ENCODE results near the gene RINL.

The RINL gene

DNA sequence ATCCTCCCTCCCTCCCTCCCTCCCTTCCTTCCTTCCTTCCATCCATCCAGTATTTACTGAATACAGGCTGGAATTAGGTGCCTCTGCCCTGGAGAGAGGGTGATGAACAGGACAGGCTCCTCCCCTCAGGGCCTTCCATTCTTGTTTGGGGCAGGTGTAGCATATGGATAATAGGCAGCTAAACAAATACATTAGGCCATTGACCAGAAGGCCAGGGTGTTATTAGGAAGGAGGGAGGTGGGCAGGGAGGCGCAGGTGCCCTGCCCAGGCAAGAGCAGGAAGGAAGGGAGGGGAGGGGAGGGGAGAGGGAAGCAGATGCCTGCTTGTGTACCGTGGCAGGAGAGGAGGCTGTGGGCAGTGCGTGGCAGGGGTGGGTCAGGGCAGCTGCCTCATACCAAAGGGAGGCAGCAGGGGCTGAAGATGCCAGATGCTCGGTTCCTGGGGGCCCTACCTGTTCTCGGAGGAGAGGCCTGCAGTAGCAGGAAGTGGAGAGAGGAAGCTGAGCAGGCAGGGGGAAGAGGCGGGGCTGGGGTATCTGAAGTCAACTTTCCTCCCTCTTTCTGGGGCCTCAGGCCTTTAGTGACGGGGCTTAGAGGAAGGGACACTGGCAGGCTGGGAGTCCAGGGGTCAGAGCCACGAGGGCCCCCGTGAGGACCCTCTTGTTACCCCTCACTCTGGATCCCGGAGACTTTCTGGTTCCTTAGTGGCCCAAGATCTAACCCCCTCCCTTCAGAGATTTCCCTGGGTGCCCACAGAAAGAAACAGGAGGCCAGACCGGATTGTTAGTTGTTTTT is at the start of gene RINL:
Gene RINL (minus strand): TSS at position 495 of the 794 bp plus-strand sequence. CDS start 1,533 bp downstream, outside the sequence.
- Histone ChIP-seq H2AFZ (ENCODE audit: low read depth) (peak within 1 kb of the TSS; percentile 72), H3K4me3 (IDR thresholded peaks at IDR 0.05; ENCODE audit: insufficient read depth, low read depth, low read length) (no peak within 1 kb of the TSS)

GRCh38 chr19:38924388-38924787 is 46.3 kb upstream of the RINL start:
- H4K20me1 ChIP-seq (ENCODE audit: insufficient read depth), result no peaks in the 10 kb centered on the region
- peaks cover 6% of the 10 kb centered on the region for H3K4me1 ChIP-seq (ENCODE audit: low read depth, poor library complexity, severe bottlenecking)
- no peaks in the 10 kb centered on the region for H3K79me2 ChIP-seq (ENCODE audit: insufficient read depth, low read depth)
- H3K4me2 ChIP-seq, result no peak overlapping the region
- no peak overlapping the region for H3K9ac ChIP-seq
- no peaks in the 10 kb centered on the region for H3K36me3 ChIP-seq (ENCODE audit: insufficient read depth)
- no peaks in the 10 kb centered on the region for H3K27me3 ChIP-seq (ENCODE audit: insufficient read depth, low read depth)
- H2AFZ ChIP-seq (ENCODE audit: low read depth), result no peak overlapping the region
- no peak overlapping the region for H3K27ac ChIP-seq
- no peak overlapping the region for H3K4me3 ChIP-seq (IDR thresholded peaks at IDR 0.05; ENCODE audit: insufficient read depth, low read depth, low read length)
- TF ChIP-seq, protein P1, sequence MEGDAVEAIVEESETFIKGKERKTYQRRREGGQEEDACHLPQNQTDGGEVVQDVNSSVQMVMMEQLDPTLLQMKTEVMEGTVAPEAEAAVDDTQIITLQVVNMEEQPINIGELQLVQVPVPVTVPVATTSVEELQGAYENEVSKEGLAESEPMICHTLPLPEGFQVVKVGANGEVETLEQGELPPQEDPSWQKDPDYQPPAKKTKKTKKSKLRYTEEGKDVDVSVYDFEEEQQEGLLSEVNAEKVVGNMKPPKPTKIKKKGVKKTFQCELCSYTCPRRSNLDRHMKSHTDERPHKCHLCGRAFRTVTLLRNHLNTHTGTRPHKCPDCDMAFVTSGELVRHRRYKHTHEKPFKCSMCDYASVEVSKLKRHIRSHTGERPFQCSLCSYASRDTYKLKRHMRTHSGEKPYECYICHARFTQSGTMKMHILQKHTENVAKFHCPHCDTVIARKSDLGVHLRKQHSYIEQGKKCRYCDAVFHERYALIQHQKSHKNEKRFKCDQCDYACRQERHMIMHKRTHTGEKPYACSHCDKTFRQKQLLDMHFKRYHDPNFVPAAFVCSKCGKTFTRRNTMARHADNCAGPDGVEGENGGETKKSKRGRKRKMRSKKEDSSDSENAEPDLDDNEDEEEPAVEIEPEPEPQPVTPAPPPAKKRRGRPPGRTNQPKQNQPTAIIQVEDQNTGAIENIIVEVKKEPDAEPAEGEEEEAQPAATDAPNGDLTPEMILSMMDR (conservative IDR thresholded peaks at IDR 0.05; ENCODE audit: low read depth, low read length), result no peak

More for the DNA sequence above, at the start of gene RINL:
- no peaks in the 10 kb centered on the region for H4K20me1 ChIP-seq (ENCODE audit: insufficient read depth)
- H3K79me2 ChIP-seq (ENCODE audit: insufficient read depth, low read depth), result no peaks in the 10 kb centered on the region
- peak within 1 kb of the TSS; percentile 51 for H3K9ac ChIP-seq
- H3K36me3 ChIP-seq (ENCODE audit: insufficient read depth), result no peaks in the 10 kb centered on the region
- H3K4me2 ChIP-seq, result peak within 1 kb of the TSS; percentile 67
- peaks cover 18% of the 10 kb centered on the region for H3K4me1 ChIP-seq (ENCODE audit: low read depth, poor library complexity, severe bottlenecking)
- H3K27ac ChIP-seq, result peak within 1 kb of the TSS; percentile 55
- TF ChIP-seq, protein P1 (conservative IDR thresholded peaks at IDR 0.05; ENCODE audit: low read depth, low read length), result no peak
- no peaks in the 10 kb centered on the region for H3K27me3 ChIP-seq (ENCODE audit: insufficient read depth, low read depth)

DNA sequence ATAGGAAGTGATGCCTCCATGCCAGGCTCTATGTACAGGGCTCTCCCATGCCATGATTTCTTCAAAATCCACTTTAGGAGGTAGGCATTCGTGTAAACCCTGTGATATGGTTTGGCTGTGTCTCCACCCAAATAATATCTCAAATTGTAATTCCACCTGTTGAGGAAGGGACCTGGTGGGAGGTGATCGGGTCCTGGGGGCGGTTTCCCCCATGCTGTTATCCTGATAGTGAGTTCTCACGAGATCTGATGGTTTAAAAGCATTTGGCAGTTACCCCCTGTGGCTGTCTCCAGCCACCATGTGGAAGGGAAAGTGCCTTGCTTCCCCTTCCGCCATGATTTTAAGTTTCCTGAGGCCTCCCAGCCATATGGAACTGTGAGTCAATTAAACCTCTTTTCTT is 44.4 kb upstream of the RINL start:
- no peaks in the 10 kb centered on the region for H3K27me3 ChIP-seq (ENCODE audit: insufficient read depth, low read depth)
- H3K36me3 ChIP-seq (ENCODE audit: insufficient read depth), result no peaks in the 10 kb centered on the region
- no peak overlapping the region for H3K4me2 ChIP-seq

DNA sequence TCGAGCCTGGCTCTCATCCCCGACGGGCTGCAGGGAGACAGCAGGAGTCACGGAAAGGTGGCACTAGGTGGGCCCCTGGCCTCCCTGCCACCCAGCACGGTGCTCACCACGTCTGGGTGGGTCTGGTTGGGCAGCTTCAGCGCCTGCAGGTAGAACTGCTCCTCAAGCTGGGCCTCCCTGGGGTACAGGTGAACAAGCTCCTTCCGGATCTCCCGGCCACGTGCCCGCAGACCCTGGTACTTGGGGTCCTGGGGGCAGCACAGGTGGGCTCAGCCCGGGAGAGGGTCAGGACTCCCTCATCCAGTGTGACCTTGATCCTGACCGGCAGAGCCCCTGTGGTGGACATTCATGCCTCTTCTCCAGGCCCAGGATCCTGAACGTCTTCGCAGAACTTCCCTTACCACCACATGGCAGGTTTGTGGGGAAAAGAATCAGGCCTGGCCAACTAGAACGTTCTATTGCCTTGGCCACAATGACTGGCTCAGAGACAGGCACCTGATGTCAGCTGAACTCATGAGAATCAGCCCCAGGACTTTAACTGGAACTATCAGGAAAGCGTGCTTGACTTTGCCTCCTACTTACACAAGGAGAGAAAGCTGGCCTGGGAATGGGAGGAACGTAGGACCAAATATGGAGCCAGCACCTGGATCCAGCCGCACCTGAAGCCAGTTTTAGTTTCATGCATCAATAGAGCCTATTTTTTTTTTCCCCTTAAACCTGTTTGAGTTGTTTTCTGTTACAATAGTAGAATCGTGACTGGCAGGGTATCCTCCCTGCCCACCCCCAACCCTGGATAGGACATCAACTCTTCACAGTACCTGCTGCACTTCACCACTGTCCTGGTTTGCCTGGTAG is 43.6 kb upstream of the RINL start:
- no peak overlapping the region for H2AFZ ChIP-seq (ENCODE audit: low read depth)
- H3K4me1 ChIP-seq (ENCODE audit: low read depth, poor library complexity, severe bottlenecking), result no peaks in the 10 kb centered on the region
- TF ChIP-seq, protein P1 (conservative IDR thresholded peaks at IDR 0.05; ENCODE audit: low read depth, low read length), result no peak
- no peak overlapping the region for H3K9ac ChIP-seq
- no peaks in the 10 kb centered on the region for H3K27me3 ChIP-seq (ENCODE audit: insufficient read depth, low read depth)
- H3K4me2 ChIP-seq, result no peak overlapping the region
- no peak overlapping the region for H3K27ac ChIP-seq
- H3K4me3 ChIP-seq (IDR thresholded peaks at IDR 0.05; ENCODE audit: insufficient read depth, low read depth, low read length), result no peak overlapping the region
- H4K20me1 ChIP-seq (ENCODE audit: insufficient read depth), result no peaks in the 10 kb centered on the region
- no peaks in the 10 kb centered on the region for H3K79me2 ChIP-seq (ENCODE audit: insufficient read depth, low read depth)
- no peaks in the 10 kb centered on the region for H3K36me3 ChIP-seq (ENCODE audit: insufficient read depth)

More for the DNA sequence above, 44.4 kb upstream of the RINL start:
- H4K20me1 ChIP-seq (ENCODE audit: insufficient read depth), result no peaks in the 10 kb centered on the region
- no peak overlapping the region for H3K9ac ChIP-seq
- H3K4me1 ChIP-seq (ENCODE audit: low read depth, poor library complexity, severe bottlenecking), result no peaks in the 10 kb centered on the region
- TF ChIP-seq, protein P1 (conservative IDR thresholded peaks at IDR 0.05; ENCODE audit: low read depth, low read length), result no peak
- no peak overlapping the region for H3K27ac ChIP-seq
- no peaks in the 10 kb centered on the region for H3K79me2 ChIP-seq (ENCODE audit: insufficient read depth, low read depth)
- H3K4me3 ChIP-seq (IDR thresholded peaks at IDR 0.05; ENCODE audit: insufficient read depth, low read depth, low read length), result no peak overlapping the region
- H2AFZ ChIP-seq (ENCODE audit: low read depth), result no peak overlapping the region
